Sigmoid colon (tissue), 4 donors: ENCODE results near the gene NAALADL2.

Experiments used
- CTCF ChIP-seq, 4 experiments: fragments of 450-650 bp in 3 of 4; fragments of 200-600 bp in 1 of 4; IDR thresholded peaks; one replicate each; pipeline ENCODE4 v1.5.1; 2016 to 2019; ENCODE audit warnings: antibody characterized with exemption in 4 of 4, mild to moderate bottlenecking in 3 of 4, moderate library complexity in 2 of 4
- EP300 ChIP-seq, 4 donors: sonication (generic); formaldehyde crosslinking; IDR thresholded peaks; one replicate each; pipeline ENCODE4 v1.6.1; 2017; ENCODE audit warnings: antibody characterized with exemption in 4 of 4
- POLR2A ChIP-seq, 2 donors: fragments of 450-650 bp; IDR thresholded peaks; one replicate each; pipeline ENCODE4 v1.6.1; 2016; ENCODE audit warnings: antibody characterized with exemption in 2 of 2, mild to moderate bottlenecking in 2 of 2, moderate library complexity in 2 of 2
- POLR2AphosphoS5 ChIP-seq, 4 donors: sonication (generic); formaldehyde crosslinking; IDR thresholded peaks; one replicate each; pipeline ENCODE4 v1.6.1; 2017; ENCODE audit warnings: antibody characterized with exemption in 4 of 4

DNA sequence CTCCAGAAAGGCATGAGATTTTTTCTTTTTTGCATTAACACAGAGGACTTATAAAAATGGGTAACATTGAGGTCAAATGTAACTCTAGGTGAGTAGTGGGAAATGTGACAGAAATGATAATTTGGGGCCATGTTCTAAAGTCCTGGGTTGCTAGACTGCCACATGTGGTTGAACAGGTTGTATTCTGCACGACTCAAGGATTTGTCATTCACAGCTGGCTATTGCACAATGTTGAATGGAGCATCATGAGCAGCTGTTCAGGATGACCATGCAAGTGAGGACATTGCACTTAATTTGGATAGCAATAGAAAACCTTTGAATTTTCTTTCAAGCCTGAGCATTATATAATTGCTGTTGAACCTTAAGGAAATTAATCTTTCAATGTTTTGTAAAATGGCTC lies 396.6 kb downstream of the NAALADL2 start:
- TF ChIP-seq POLR2A (IDR thresholded peaks at IDR 0.05), result no peak
- TF ChIP-seq CTCF (IDR thresholded peaks at IDR 0.05), result no peak
- no peak for TF ChIP-seq EP300 (IDR thresholded peaks at IDR 0.05)
- TF ChIP-seq POLR2AphosphoS5 (IDR thresholded peaks at IDR 0.05), result no peak
